HepG2 (cell line): Measurements from ENCODE around the gene NCF4. TPM values are rescaled to one million over a fixed set of nuclear protein-coding genes. Genes with fewer than 3 reads are reported as not detected.
A peak's percentile ranks its signal among the peaks of the same experiment; 100 is the strongest.

ENCODE experiments used
- CEBPB ChIP-seq: IDR thresholded peaks from 2 replicates; pipeline ENCODE4 v1.6.1; 2011; ENCODE audit warnings: low read depth, low read length, improper control_type of control experiment, borderline replicate concordance
- FOXJ3 ChIP-seq: sonication (generic); formaldehyde crosslinking; IDR thresholded peaks from 2 replicates; pipeline ENCODE4 v1.4.0; 2020; ENCODE audit warnings: missing genetic modification reagents, mild to moderate bottlenecking, borderline replicate concordance
- PAF1 ChIP-seq: IDR thresholded peaks from 2 replicates; pipeline ENCODE4 v1.6.1; 2016; ENCODE audit warnings: missing genetic modification reagents, missing compliant biosample characterization
- SP140L ChIP-seq: sonication (generic); formaldehyde crosslinking; IDR thresholded peaks from 2 replicates; pipeline ENCODE4 v1.4.0; 2020; ENCODE audit warnings: missing genetic modification reagents, borderline replicate concordance
- UBTF ChIP-seq: sonication (generic); formaldehyde crosslinking; IDR thresholded peaks from 2 replicates; pipeline ENCODE4 v1.4.0; 2020; ENCODE audit warnings: mild to moderate bottlenecking, missing genetic modification reagents
- ZBTB26 ChIP-seq: IDR thresholded peaks from 2 replicates; pipeline ENCODE4 v1.6.1; 2016; ENCODE audit warnings: missing compliant biosample characterization, missing genetic modification reagents, borderline replicate concordance
- ZBTB4 ChIP-seq: sonication (generic); formaldehyde crosslinking; IDR thresholded peaks from 2 replicates; pipeline ENCODE4 v1.4.0; 2020; ENCODE audit warnings: missing genetic modification reagents, mild to moderate bottlenecking, borderline replicate concordance
- ZFP41 ChIP-seq: sonication (generic); formaldehyde crosslinking; IDR thresholded peaks from 2 replicates; pipeline ENCODE4 v1.4.0; 2020; ENCODE audit warnings: mild to moderate bottlenecking, missing genetic modification reagents, borderline replicate concordance
- ZNF784 ChIP-seq: sonication (generic); formaldehyde crosslinking; IDR thresholded peaks from 2 replicates; pipeline ENCODE4 v1.5.1; 2020; ENCODE audit warnings: missing genetic modification reagents, mild to moderate bottlenecking, borderline replicate concordance
- ZNF841 ChIP-seq: sonication (generic); formaldehyde crosslinking; IDR thresholded peaks from 2 replicates; pipeline ENCODE4 v1.8.1; 2023; ENCODE audit warnings: missing genetic modification reagents, borderline replicate concordance
- polyA plus RNA-seq, 8 experiments: library from polyadenylated mRNA; depleted of rRNA in 3 of 8; stranded (reverse) in 7 of 8; unstranded in 1 of 8; fragments of >200 nt; fragmentation: Illumina TruSeq in 4 of 8; extraction: Trizol in 4 of 8; gene quantifications; 2 replicates each; pipeline versions ENCODE4 v1.2.1 to v1.2.3, GENCODE V29; 2011 to 2016; ENCODE audit warnings: low read depth in 4 of 8, missing spikeins in 1 of 8, mixed read lengths in 1 of 8; ENCODE audit not compliant: insufficient read depth in 1 of 8
- total RNA-seq, 5 experiments: library from RNA; depleted of rRNA; stranded (reverse); fragments of >200 nt; fragmentation: Illumina TruSeq; extraction: Trizol; gene quantifications; 2 replicates each; pipeline ENCODE4 v1.2.3, GENCODE V29; 2016; ENCODE audit warnings: low read depth in 1 of 5
- TF ChIP-seq, protein P1 (sequence below): sonication (generic); formaldehyde crosslinking; IDR thresholded peaks from 2 replicates; pipeline ENCODE4 v1.5.1; 2020; ENCODE audit warnings: mild to moderate bottlenecking, missing genetic modification reagents, borderline replicate concordance
- TF ChIP-seq, protein P2 (sequence below): sonication (generic); formaldehyde crosslinking; IDR thresholded peaks from 2 replicates; pipeline ENCODE4 v1.4.0; 2020; ENCODE audit warnings: missing genetic modification reagents

The NCF4 gene
- total and polyA plus RNA-seq, 2 of the 13 experiments (the other 11 are each of a cell fraction or from before 2014, with no cell fraction given): not detected

- TF ChIP-seq, protein P1, sequence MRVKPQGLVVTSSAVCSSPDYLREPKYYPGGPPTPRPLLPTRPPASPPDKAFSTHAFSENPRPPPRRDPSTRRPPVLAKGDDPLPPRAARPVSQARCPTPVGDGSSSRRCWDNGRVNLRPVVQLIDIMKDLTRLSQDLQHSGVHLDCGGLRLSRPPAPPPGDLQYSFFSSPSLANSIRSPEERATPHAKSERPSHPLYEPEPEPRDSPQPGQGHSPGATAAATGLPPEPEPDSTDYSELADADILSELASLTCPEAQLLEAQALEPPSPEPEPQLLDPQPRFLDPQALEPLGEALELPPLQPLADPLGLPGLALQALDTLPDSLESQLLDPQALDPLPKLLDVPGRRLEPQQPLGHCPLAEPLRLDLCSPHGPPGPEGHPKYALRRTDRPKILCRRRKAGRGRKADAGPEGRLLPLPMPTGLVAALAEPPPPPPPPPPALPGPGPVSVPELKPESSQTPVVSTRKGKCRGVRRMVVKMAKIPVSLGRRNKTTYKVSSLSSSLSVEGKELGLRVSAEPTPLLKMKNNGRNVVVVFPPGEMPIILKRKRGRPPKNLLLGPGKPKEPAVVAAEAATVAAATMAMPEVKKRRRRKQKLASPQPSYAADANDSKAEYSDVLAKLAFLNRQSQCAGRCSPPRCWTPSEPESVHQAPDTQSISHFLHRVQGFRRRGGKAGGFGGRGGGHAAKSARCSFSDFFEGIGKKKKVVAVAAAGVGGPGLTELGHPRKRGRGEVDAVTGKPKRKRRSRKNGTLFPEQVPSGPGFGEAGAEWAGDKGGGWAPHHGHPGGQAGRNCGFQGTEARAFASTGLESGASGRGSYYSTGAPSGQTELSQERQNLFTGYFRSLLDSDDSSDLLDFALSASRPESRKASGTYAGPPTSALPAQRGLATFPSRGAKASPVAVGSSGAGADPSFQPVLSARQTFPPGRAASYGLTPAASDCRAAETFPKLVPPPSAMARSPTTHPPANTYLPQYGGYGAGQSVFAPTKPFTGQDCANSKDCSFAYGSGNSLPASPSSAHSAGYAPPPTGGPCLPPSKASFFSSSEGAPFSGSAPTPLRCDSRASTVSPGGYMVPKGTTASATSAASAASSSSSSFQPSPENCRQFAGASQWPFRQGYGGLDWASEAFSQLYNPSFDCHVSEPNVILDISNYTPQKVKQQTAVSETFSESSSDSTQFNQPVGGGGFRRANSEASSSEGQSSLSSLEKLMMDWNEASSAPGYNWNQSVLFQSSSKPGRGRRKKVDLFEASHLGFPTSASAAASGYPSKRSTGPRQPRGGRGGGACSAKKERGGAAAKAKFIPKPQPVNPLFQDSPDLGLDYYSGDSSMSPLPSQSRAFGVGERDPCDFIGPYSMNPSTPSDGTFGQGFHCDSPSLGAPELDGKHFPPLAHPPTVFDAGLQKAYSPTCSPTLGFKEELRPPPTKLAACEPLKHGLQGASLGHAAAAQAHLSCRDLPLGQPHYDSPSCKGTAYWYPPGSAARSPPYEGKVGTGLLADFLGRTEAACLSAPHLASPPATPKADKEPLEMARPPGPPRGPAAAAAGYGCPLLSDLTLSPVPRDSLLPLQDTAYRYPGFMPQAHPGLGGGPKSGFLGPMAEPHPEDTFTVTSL (CRISPR knock-in tag): no peak
- no peak for TF ChIP-seq ZNF841
- TF ChIP-seq ZBTB4 (CRISPR knock-in tag): no peak
- TF ChIP-seq FOXJ3 (CRISPR knock-in tag): no peak
- TF ChIP-seq ZBTB26 (CRISPR knock-in tag): peak; percentile 46; the same call in 1 of the 2 replicates
- no peak for TF ChIP-seq UBTF (CRISPR knock-in tag)
- TF ChIP-seq, protein P2, sequence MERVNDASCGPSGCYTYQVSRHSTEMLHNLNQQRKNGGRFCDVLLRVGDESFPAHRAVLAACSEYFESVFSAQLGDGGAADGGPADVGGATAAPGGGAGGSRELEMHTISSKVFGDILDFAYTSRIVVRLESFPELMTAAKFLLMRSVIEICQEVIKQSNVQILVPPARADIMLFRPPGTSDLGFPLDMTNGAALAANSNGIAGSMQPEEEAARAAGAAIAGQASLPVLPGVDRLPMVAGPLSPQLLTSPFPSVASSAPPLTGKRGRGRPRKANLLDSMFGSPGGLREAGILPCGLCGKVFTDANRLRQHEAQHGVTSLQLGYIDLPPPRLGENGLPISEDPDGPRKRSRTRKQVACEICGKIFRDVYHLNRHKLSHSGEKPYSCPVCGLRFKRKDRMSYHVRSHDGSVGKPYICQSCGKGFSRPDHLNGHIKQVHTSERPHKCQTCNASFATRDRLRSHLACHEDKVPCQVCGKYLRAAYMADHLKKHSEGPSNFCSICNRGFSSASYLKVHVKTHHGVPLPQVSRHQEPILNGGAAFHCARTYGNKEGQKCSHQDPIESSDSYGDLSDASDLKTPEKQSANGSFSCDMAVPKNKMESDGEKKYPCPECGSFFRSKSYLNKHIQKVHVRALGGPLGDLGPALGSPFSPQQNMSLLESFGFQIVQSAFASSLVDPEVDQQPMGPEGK (CRISPR knock-in tag): no peak
- TF ChIP-seq CEBPB: no peak
- TF ChIP-seq SP140L (CRISPR knock-in tag): no peak
- TF ChIP-seq ZNF784 (CRISPR knock-in tag): no peak
- TF ChIP-seq ZFP41 (CRISPR knock-in tag): no peak
- no peak for TF ChIP-seq PAF1 (CRISPR knock-in tag)
These were observed 4.5 kb upstream of the NCF4 start (continued) for GRCh38 chr22:36856121-36856791.
